Activated naive CD4-positive, alpha-beta T cell treated with anti-CD3 and anti-CD28 coated beads for 36 hours (primary cell): ENCODE measurements around the gene ZNF827. TPM values are rescaled to one million over a fixed set of nuclear protein-coding genes. Genes with fewer than 3 reads are reported as not detected.
"Not testable (repeated sequence)": the region's sequence is repeated elsewhere in the genome, so short reads cannot be mapped to it uniquely, and the experiment has no call there.

ENCODE experiments used
- CTCF ChIA-PET: fragments of 350-600 bp; sonication (Branson Sonifier 250); formaldehyde crosslinking; loops from one replicate; lab custom pipeline; 2021; ENCODE audit warnings: antibody characterized with exemption; lab: Charles Lee
- DNase-seq: peaks from one replicate; pipeline ENCODE4 v3.0.0-alpha.2; 2020
- H3K27ac Mint-ChIP-seq: one replicate; pipeline ENCODE4 v1.8.0; 2021; ENCODE audit warnings: mild to moderate bottlenecking, mixed read lengths
- H3K27me3 Mint-ChIP-seq: one replicate; pipeline ENCODE4 v1.8.0; 2021; ENCODE audit warnings: low read depth, mixed read lengths
- H3K36me3 Mint-ChIP-seq: one replicate; pipeline ENCODE4 v1.8.0; 2021; ENCODE audit warnings: low read depth, mixed read lengths
- H3K4me1 Mint-ChIP-seq: one replicate; pipeline ENCODE4 v1.8.0; 2021; ENCODE audit warnings: low read depth, mixed read lengths
- H3K4me3 Mint-ChIP-seq: one replicate; pipeline ENCODE4 v1.8.0; 2021; ENCODE audit warnings: mild to moderate bottlenecking, moderate library complexity, mixed read lengths
- H3K9me3 Mint-ChIP-seq: one replicate; pipeline ENCODE4 v1.8.0; 2021; ENCODE audit warnings: mixed read lengths
- intact Hi-C: fragments of 100-400 bp; cut with micrococcal nuclease; formaldehyde crosslinking; loops from one replicate; pipeline ENCODE4 v1.15.1; 2023
- total RNA-seq, 2 experiments: library from RNA; stranded (reverse); gene quantifications; one replicate each; pipeline ENCODE4 v1.2.3, GENCODE V29; 2021

Gene ZNF827
- total RNA-seq, 2 experiments from 2014 or later = 15.6 to 17.5 TPM

GRCh38 chr4:145851511-145852201 lies 87.0 kb downstream of the ZNF827 start:
- no peak overlapping the region for H3K4me3 Mint-ChIP-seq
- no peak overlapping the region for H3K27ac Mint-ChIP-seq
- no peaks in the 10 kb centered on the region for H3K27me3 Mint-ChIP-seq
- no peaks in the 10 kb centered on the region for H3K9me3 Mint-ChIP-seq
- H3K36me3 Mint-ChIP-seq = peaks cover 23% of the 10 kb centered on the region
- CTCF ChIA-PET = interaction anchor here (0.8 to 1.6 kb wide), 2 partner anchors 12 to 60 kb away, joined by 3 to 4 read pairs; no protein-coding TSS in a partner anchor
- no peaks in the 10 kb centered on the region for H3K4me1 Mint-ChIP-seq
- DNase-seq = no peak
- intact Hi-C loops = no loop called here

- Mint-ChIP-seq H3K27ac (no peak overlapping the region), H3K27me3 (no peaks in the 10 kb centered on the region), H3K4me1 (peaks cover 19% of the 10 kb centered on the region), H3K4me3 (no peak overlapping the region), H3K9me3 (no peaks in the 10 kb centered on the region), H3K36me3 (peaks cover 45% of the 10 kb centered on the region)
- CTCF ChIA-PET = interaction anchor here (1.1 kb wide), 1 partner anchor 41 kb away, joined by 3 read pairs; no protein-coding TSS in a partner anchor
- intact Hi-C loops = loop anchor here (10.0 kb wide), 1 partner anchor 327 kb away; the partner anchor contains the start of gene LSM6
- DNase-seq = no peak
Measured at GRCh38 chr4:145847764-145848163, 90.9 kb downstream of the ZNF827 start.

- intact Hi-C loops = loop anchor here (10.0 kb wide), 1 partner anchor 330 kb away; the partner anchor contains the start of gene LSM6
- Mint-ChIP-seq H3K36me3 (peaks cover 62% of the 10 kb centered on the region), H3K9me3 (no peaks in the 10 kb centered on the region), H3K4me3 (no peak overlapping the region), H3K27me3 (no peaks in the 10 kb centered on the region), H3K27ac (no peak overlapping the region), H3K4me1 (peaks cover 20% of the 10 kb centered on the region)
- DNase-seq = no peak
- CTCF ChIA-PET = no interaction called here
Measured at GRCh38 chr4:145845118-145845517, 93.5 kb downstream of the ZNF827 start.

- no peak overlapping the region for H3K4me3 Mint-ChIP-seq
- intact Hi-C loops = loop anchor here (10.0 kb wide), 1 partner anchor 331 kb away; the partner anchor contains the start of gene LSM6
- H3K27ac Mint-ChIP-seq = no peak overlapping the region
- no peak for DNase-seq
- no peaks in the 10 kb centered on the region for H3K27me3 Mint-ChIP-seq
- CTCF ChIA-PET = no interaction called here
- peaks cover 65% of the 10 kb centered on the region for H3K36me3 Mint-ChIP-seq
- H3K9me3 Mint-ChIP-seq = no peaks in the 10 kb centered on the region
- H3K4me1 Mint-ChIP-seq = peaks cover 22% of the 10 kb centered on the region
Measured at GRCh38 chr4:145843639-145844038, 95.0 kb downstream of the ZNF827 start.

GRCh38 chr4:145843148-145843547 lies 95.5 kb downstream of the ZNF827 start:
- no peak overlapping the region for H3K27ac Mint-ChIP-seq
- no peaks in the 10 kb centered on the region for H3K27me3 Mint-ChIP-seq
- no peaks in the 10 kb centered on the region for H3K9me3 Mint-ChIP-seq
- DNase-seq = no peak
- CTCF ChIA-PET = interaction anchor here (1.1 kb wide), 1 partner anchor 96 kb away, joined by 3 read pairs; the partner anchor contains the start of gene ZNF827
- peaks cover 22% of the 10 kb centered on the region for H3K4me1 Mint-ChIP-seq
- peaks cover 63% of the 10 kb centered on the region for H3K36me3 Mint-ChIP-seq
- intact Hi-C loops = loop anchor here (10.0 kb wide), 1 partner anchor 332 kb away; the partner anchor contains the start of gene LSM6
- H3K4me3 Mint-ChIP-seq = no peak overlapping the region

GRCh38 chr4:145842224-145842887 lies 96.3 kb downstream of the ZNF827 start:
- intact Hi-C loops = loop anchor here (10.0 kb wide), 1 partner anchor 332 kb away; the partner anchor contains the start of gene LSM6
- DNase-seq = no peak
- H3K4me1 Mint-ChIP-seq = peaks cover 22% of the 10 kb centered on the region
- no peaks in the 10 kb centered on the region for H3K27me3 Mint-ChIP-seq
- H3K36me3 Mint-ChIP-seq = peaks cover 59% of the 10 kb centered on the region
- H3K4me3 Mint-ChIP-seq = no peak overlapping the region
- H3K27ac Mint-ChIP-seq = peak overlapping the region; percentile 5
- H3K9me3 Mint-ChIP-seq = no peaks in the 10 kb centered on the region
- CTCF ChIA-PET = interaction anchor here (1.1 kb wide), 2 partner anchors 19 to 97 kb away, joined by 3 read pairs; partner anchors contain the start of gene ZNF827

GRCh38 chr4:145840801-145841200 lies 97.8 kb downstream of the ZNF827 start:
- intact Hi-C loops = loop anchor here (2.0 to 10.0 kb wide), 2 partner anchors 98 to 334 kb away; partner anchors contain the start of genes LSM6 and ZNF827
- H3K4me3 Mint-ChIP-seq = no peak overlapping the region
- CTCF ChIA-PET = interaction anchor here (1.2 kb wide), 1 partner anchor 16 kb away, joined by 3 read pairs; no protein-coding TSS in a partner anchor
- H3K4me1 Mint-ChIP-seq = peaks cover 22% of the 10 kb centered on the region
- no peak for DNase-seq
- H3K36me3 Mint-ChIP-seq = peaks cover 53% of the 10 kb centered on the region
- H3K9me3 Mint-ChIP-seq = no peaks in the 10 kb centered on the region
- H3K27ac Mint-ChIP-seq = no peak overlapping the region
- H3K27me3 Mint-ChIP-seq = no peaks in the 10 kb centered on the region

GRCh38 chr4:145840162-145840768 lies 98.4 kb downstream of the ZNF827 start:
- peaks cover 48% of the 10 kb centered on the region for H3K36me3 Mint-ChIP-seq
- no peaks in the 10 kb centered on the region for H3K9me3 Mint-ChIP-seq
- no peaks in the 10 kb centered on the region for H3K27me3 Mint-ChIP-seq
- CTCF ChIA-PET = interaction anchor here (0.6 to 1.0 kb wide), 4 partner anchors 11 to 634 kb away, joined by 3 to 4 read pairs (median 4); no protein-coding TSS in a partner anchor
- peak; percentile 22 for DNase-seq
- no peak overlapping the region for H3K4me3 Mint-ChIP-seq
- H3K4me1 Mint-ChIP-seq = peaks cover 22% of the 10 kb centered on the region
- no peak overlapping the region for H3K27ac Mint-ChIP-seq
- intact Hi-C loops = loop anchor here (2.0 to 10.0 kb wide), 2 partner anchors 99 to 335 kb away; partner anchors contain the start of genes LSM6 and ZNF827

- intact Hi-C loops = no loop called here
- Mint-ChIP-seq H3K36me3 (peaks cover 38% of the 10 kb centered on the region), H3K9me3 (no peaks in the 10 kb centered on the region), H3K4me3 (no peak overlapping the region), H3K4me1 (peaks cover 15% of the 10 kb centered on the region), H3K27me3 (no peaks in the 10 kb centered on the region), H3K27ac (no peak overlapping the region)
- CTCF ChIA-PET = interaction anchor here (0.6 to 1.0 kb wide), 3 partner anchors 13 to 119 kb away, joined by 3 to 4 read pairs (median 3); no protein-coding TSS in a partner anchor
- no peak for DNase-seq
Measured at GRCh38 chr4:145839151-145839550, 99.5 kb downstream of the ZNF827 start.

- peaks cover 41% of the 10 kb centered on the region for H3K4me1 Mint-ChIP-seq
- H3K27me3 Mint-ChIP-seq, intact Hi-C loops: not testable (repeated sequence)
Measured at GRCh38 chr4:145832384-145832783, 106.2 kb downstream of the ZNF827 start.

GRCh38 chr4:145830699-145831098 lies 107.9 kb downstream of the ZNF827 start:
- CTCF ChIA-PET = interaction anchor here (1.4 kb wide), 1 partner anchor 24 kb away, joined by 5 read pairs; no protein-coding TSS in a partner anchor
- intact Hi-C loops = no loop called here
- Mint-ChIP-seq H3K27ac (no peak overlapping the region), H3K9me3 (no peaks in the 10 kb centered on the region), H3K27me3 (no peaks in the 10 kb centered on the region), H3K4me1 (peaks cover 41% of the 10 kb centered on the region), H3K4me3 (no peak overlapping the region), H3K36me3 (peaks cover 21% of the 10 kb centered on the region)
- no peak for DNase-seq

More at GRCh38 chr4:145832384-145832783, 106.2 kb downstream of the ZNF827 start:
- DNase-seq, H3K9me3 Mint-ChIP-seq, H3K4me3 Mint-ChIP-seq, H3K27ac Mint-ChIP-seq, CTCF ChIA-PET: not testable (repeated sequence)
- peaks cover 18% of the 10 kb centered on the region for H3K36me3 Mint-ChIP-seq
